Caco-2 (cell line): ENCODE measurements around the gene ATM. TPM values are rescaled to one million over a fixed set of nuclear protein-coding genes. Genes with fewer than 3 reads are reported as not detected.

Source experiments
- BruUV-seq: library from RNA; stranded (reverse); fragments of 400-500 nt; replicated peaks from 2 replicates; lab custom pipeline; 2021; lab: Mats Ljungman, UMichigan
- CTCF ChIA-PET: fragments of 300-600 bp; sonication (Branson Sonifier 250); formaldehyde crosslinking; loops from one replicate; lab custom pipeline; 2022; ENCODE audit warnings: antibody characterized with exemption; lab: Charles Lee
- POLR2A ChIA-PET: fragments of 300-600 bp; sonication (Branson Sonifier 250); formaldehyde crosslinking; loops from one replicate; lab custom pipeline; 2022; ENCODE audit warnings: antibody characterized with exemption; lab: Charles Lee
- DNase-seq, 2 experiments: peaks; one replicate each; pipeline versions ENCODE4 v3.0.0 to v3.0.0-alpha.2; 2020 to 2022
- H3K27me3 ChIP-seq: replicated peaks from 2 replicates; pipeline ENCODE4 v1.6.0; 2011; ENCODE audit warnings: low read length; ENCODE audit not compliant: control insufficient read depth, insufficient read depth
- H3K36me3 ChIP-seq: 2 replicates; pipeline ENCODE4 v1.5.1; 2011; ENCODE audit warnings: low read length; ENCODE audit not compliant: control insufficient read depth, insufficient read depth
- H3K4me1 ChIP-seq: fragments of 250-450 bp; sonication (Bioruptor Pico); 2 replicates; pipeline ENCODE4 v1.5.1; 2020; ENCODE audit warnings: mild to moderate bottlenecking
- H3K4me3 ChIP-seq: 2 replicates; pipeline ENCODE4 v1.5.1; 2011; ENCODE audit warnings: low read depth, mild to moderate bottlenecking, control low read depth, low read length
- H3K9me3 ChIP-seq: fragments of 250-450 bp; sonication (Bioruptor Pico); 2 replicates; pipeline ENCODE4 v1.5.1; 2020; ENCODE audit warnings: mild to moderate bottlenecking, moderate library complexity
- H3K27ac Mint-ChIP-seq: one replicate; pipeline ENCODE4 v1.8.0; 2022; ENCODE audit warnings: mixed read lengths; ENCODE audit not compliant: unreplicated experiment
- H3K27me3 Mint-ChIP-seq: one replicate; pipeline ENCODE4 v1.8.0; 2022; ENCODE audit warnings: mixed read lengths; ENCODE audit not compliant: insufficient read depth, unreplicated experiment
- H3K36me3 Mint-ChIP-seq: one replicate; pipeline ENCODE4 v1.8.0; 2022; ENCODE audit warnings: mild to moderate bottlenecking, mixed read lengths; ENCODE audit not compliant: insufficient read depth, unreplicated experiment
- H3K4me1 Mint-ChIP-seq: one replicate; pipeline ENCODE4 v1.8.0; 2022; ENCODE audit warnings: low read depth, mixed read lengths; ENCODE audit not compliant: unreplicated experiment
- H3K4me3 Mint-ChIP-seq: one replicate; pipeline ENCODE4 v1.8.0; 2022; ENCODE audit warnings: mild to moderate bottlenecking, moderate library complexity, mixed read lengths; ENCODE audit not compliant: unreplicated experiment
- H3K9me3 Mint-ChIP-seq: one replicate; pipeline ENCODE4 v1.8.0; 2022; ENCODE audit warnings: mixed read lengths; ENCODE audit not compliant: unreplicated experiment
- CTCF ChIP-seq, 2 experiments: fragments of 200-600 bp in 1 of 2; IDR thresholded peaks; 1 replicate in 1 of 2; 2 replicates in 1 of 2; pipeline versions ENCODE4 v1.5.1 to v1.8.0; 2011 to 2022; ENCODE audit warnings: antibody characterized with exemption in 1 of 2, control low read depth in 1 of 2, inconsistent platforms in 1 of 2, low read depth in 1 of 2, low read length in 1 of 2, mild to moderate bottlenecking in 1 of 2, moderate library complexity in 1 of 2; ENCODE audit not compliant: insufficient read depth in 1 of 2, severe bottlenecking in 1 of 2, unreplicated experiment in 1 of 2
- intact Hi-C: fragments of 100-400 bp; cut with micrococcal nuclease; formaldehyde crosslinking; loops from one replicate; pipeline ENCODE4 v1.10.0; 2022; ENCODE audit not compliant: unreplicated experiment
- total RNA-seq: library from RNA; stranded (reverse); gene quantifications from 2 replicates; pipeline ENCODE4 v1.2.3, GENCODE V29; 2022

Gene ATM
- total RNA-seq, 1 experiment from 2014 or later, result 77.1 TPM

GRCh38 chr11:108193725-108194124 is 29.1 kb upstream of the ATM start:
- no peak for DNase-seq
- H3K4me1 ChIP-seq, result no peaks in the 10 kb centered on the region
- no peak overlapping the region for H3K27ac Mint-ChIP-seq
- H3K4me1 Mint-ChIP-seq, result no peaks in the 10 kb centered on the region
- H3K27me3 Mint-ChIP-seq, result no peaks in the 10 kb centered on the region
- peaks cover 58% of the 10 kb centered on the region for H3K36me3 Mint-ChIP-seq
- intact Hi-C loops, result no loop called here
- no peak overlapping the region for H3K4me3 Mint-ChIP-seq
- H3K27me3 ChIP-seq, result no peaks in the 10 kb centered on the region
- no peaks in the 10 kb centered on the region for H3K9me3 Mint-ChIP-seq
- ChIA-PET CTCF (no interaction called here), POLR2A (no interaction called here)
- no peaks in the 10 kb centered on the region for H3K9me3 ChIP-seq
- H3K4me3 ChIP-seq, result no peak overlapping the region
- no peak for TF ChIP-seq CTCF (IDR thresholded peaks at IDR 0.05; ENCODE audit: insufficient read depth in 1 of 2, low read depth in 1 of 2, low read length in 1 of 2, severe bottlenecking in 1 of 2, unreplicated experiment in 1 of 2)
- BruUV-seq, result no TSS peak
- no peaks in the 10 kb centered on the region for H3K36me3 ChIP-seq

GRCh38 chr11:108196901-108197300 is 26.0 kb upstream of the ATM start:
- DNase-seq, result no peak
- Histone ChIP-seq H3K36me3 (0 out of 2 replicates have a peak, but pooled peaks cover 2% of the 10 kb centered on the region), H3K4me1 (no peaks in the 10 kb centered on the region), H3K4me3 (no peak overlapping the region), H3K27me3 (no peaks in the 10 kb centered on the region), H3K9me3 (no peaks in the 10 kb centered on the region)
- CTCF ChIA-PET, result no interaction called here
- no peaks in the 10 kb centered on the region for H3K9me3 Mint-ChIP-seq
- POLR2A ChIA-PET, result no interaction called here
- H3K27me3 Mint-ChIP-seq, result no peaks in the 10 kb centered on the region
- H3K4me3 Mint-ChIP-seq, result no peak overlapping the region
- no TSS peak for BruUV-seq
- H3K4me1 Mint-ChIP-seq, result no peaks in the 10 kb centered on the region
- intact Hi-C loops, result no loop called here
- TF ChIP-seq CTCF (IDR thresholded peaks at IDR 0.05; ENCODE audit: insufficient read depth in 1 of 2, low read depth in 1 of 2, low read length in 1 of 2, severe bottlenecking in 1 of 2, unreplicated experiment in 1 of 2), result no peak
- H3K27ac Mint-ChIP-seq, result no peak overlapping the region
- peaks cover 46% of the 10 kb centered on the region for H3K36me3 Mint-ChIP-seq

GRCh38 chr11:108197351-108197750 is 25.5 kb upstream of the ATM start:
- H3K9me3 Mint-ChIP-seq, result no peaks in the 10 kb centered on the region
- no peaks in the 10 kb centered on the region for H3K4me1 Mint-ChIP-seq
- H3K4me3 Mint-ChIP-seq, result no peak overlapping the region
- no peaks in the 10 kb centered on the region for H3K27me3 ChIP-seq
- BruUV-seq, result no TSS peak
- H3K9me3 ChIP-seq, result no peaks in the 10 kb centered on the region
- no peak for DNase-seq
- no peak for TF ChIP-seq CTCF (IDR thresholded peaks at IDR 0.05; ENCODE audit: insufficient read depth in 1 of 2, low read depth in 1 of 2, low read length in 1 of 2, severe bottlenecking in 1 of 2, unreplicated experiment in 1 of 2)
- H3K4me1 ChIP-seq, result no peaks in the 10 kb centered on the region
- no peak overlapping the region for H3K4me3 ChIP-seq
- CTCF ChIA-PET, result no interaction called here
- POLR2A ChIA-PET, result no interaction called here
- no peaks in the 10 kb centered on the region for H3K27me3 Mint-ChIP-seq
- H3K36me3 Mint-ChIP-seq, result peaks cover 46% of the 10 kb centered on the region
- intact Hi-C loops, result no loop called here
- no peak overlapping the region for H3K27ac Mint-ChIP-seq
- H3K36me3 ChIP-seq, result 0 out of 2 replicates have a peak, but pooled peaks cover 2% of the 10 kb centered on the region
